GM21390 (cell line): Measurements from ENCODE around the gene ZNF609.

Experiments used
- ATAC-seq: cut with Tn5 transposase; IDR thresholded peaks from one replicate; pipeline ENCODE4 v1.9.1; 2021; ENCODE audit not compliant: unreplicated experiment

Gene ZNF609

GRCh38 chr15:64535460-64536243 lies 75.3 kb downstream of the ZNF609 start:
- no peak for ATAC-seq

- no peak for ATAC-seq
Measured at GRCh38 chr15:64536244-64536836, 76.0 kb downstream of the ZNF609 start.

- no peak for ATAC-seq
Measured at GRCh38 chr15:64542091-64542490, 81.7 kb downstream of the ZNF609 start.

- ATAC-seq: no peak
Measured at GRCh38 chr15:64544450-64544849, 84.1 kb downstream of the ZNF609 start.

GRCh38 chr15:64547275-64547674 lies 86.9 kb downstream of the ZNF609 start:
- no peak for ATAC-seq

GRCh38 chr15:64548235-64548634 lies 87.9 kb downstream of the ZNF609 start:
- no peak for ATAC-seq

- ATAC-seq: no peak
Measured at GRCh38 chr15:64549860-64550259, 89.5 kb downstream of the ZNF609 start.

GRCh38 chr15:64552281-64552948 lies 92.0 kb downstream of the ZNF609 start:
- no peak for ATAC-seq

- no peak for ATAC-seq
Measured at GRCh38 chr15:64558460-64559179, 98.2 kb downstream of the ZNF609 start.

- ATAC-seq: no peak
Measured at GRCh38 chr15:64559243-64559642, 98.9 kb downstream of the ZNF609 start.

GRCh38 chr15:64560501-64560900 lies 100.1 kb downstream of the ZNF609 start:
- no peak for ATAC-seq

- ATAC-seq: no peak
Measured at GRCh38 chr15:64560998-64561397, 100.6 kb downstream of the ZNF609 start.

- ATAC-seq: no peak
Measured at GRCh38 chr15:64562003-64562640, 101.7 kb downstream of the ZNF609 start.

GRCh38 chr15:64566102-64566501 lies 105.7 kb downstream of the ZNF609 start:
- ATAC-seq: no peak

- no peak for ATAC-seq
Measured at GRCh38 chr15:64566629-64567427, 106.5 kb downstream of the ZNF609 start.

- ATAC-seq: no peak
Measured at GRCh38 chr15:64568765-64569164, 108.4 kb downstream of the ZNF609 start.

- peak; percentile 80 for ATAC-seq
Measured at GRCh38 chr15:64571857-64572291, 111.5 kb downstream of the ZNF609 start.

GRCh38 chr15:64572856-64573255 lies 112.5 kb downstream of the ZNF609 start:
- ATAC-seq: no peak

- ATAC-seq: no peak
Measured at GRCh38 chr15:64574301-64575017, 114.1 kb downstream of the ZNF609 start.
